GM19099 (cell line): ENCODE measurements around the gene ENAH.

Experiments used
- POLR2A ChIP-seq: IDR thresholded peaks from 3 replicates; pipeline ENCODE4 v1.6.1; 2011; ENCODE audit warnings: low read depth; ENCODE audit not compliant: insufficient read length; ENCODE audit errors: extremely low read depth

Gene ENAH

DNA sequence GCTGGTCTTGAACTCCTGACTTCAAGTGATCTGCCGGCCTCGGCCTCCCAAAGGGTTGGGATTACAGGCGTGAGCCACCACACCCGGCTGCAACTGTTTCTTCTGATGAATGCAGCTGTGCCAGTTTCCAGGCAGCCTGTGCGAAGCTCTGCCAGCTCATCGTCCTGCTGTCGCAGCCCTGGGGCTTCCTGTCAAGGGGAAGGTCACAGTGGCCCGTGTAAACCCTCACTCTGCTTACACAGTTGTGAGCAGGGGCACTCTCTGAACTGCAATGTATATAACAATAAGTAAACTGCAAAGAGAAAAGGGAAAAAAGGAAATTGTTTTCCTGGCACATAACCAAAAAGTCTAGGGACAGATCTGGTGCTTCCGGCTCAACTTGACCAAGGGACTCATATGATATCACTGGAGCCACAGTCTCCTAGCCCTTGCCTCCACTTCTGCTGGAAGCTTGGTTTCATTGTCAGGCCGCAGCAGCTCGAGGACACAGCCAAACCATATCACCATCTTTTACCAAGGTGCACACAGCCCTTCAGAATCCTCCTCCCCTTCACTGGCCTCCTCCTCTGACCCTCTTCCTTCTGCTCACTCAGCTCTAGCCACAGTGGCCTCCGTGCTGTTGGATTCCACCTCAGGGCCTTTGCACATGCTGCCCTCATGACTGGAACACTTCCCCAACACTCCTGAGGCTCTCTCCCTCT is 202.3 kb downstream of the ENAH start:
- no peak for TF ChIP-seq POLR2A

DNA sequence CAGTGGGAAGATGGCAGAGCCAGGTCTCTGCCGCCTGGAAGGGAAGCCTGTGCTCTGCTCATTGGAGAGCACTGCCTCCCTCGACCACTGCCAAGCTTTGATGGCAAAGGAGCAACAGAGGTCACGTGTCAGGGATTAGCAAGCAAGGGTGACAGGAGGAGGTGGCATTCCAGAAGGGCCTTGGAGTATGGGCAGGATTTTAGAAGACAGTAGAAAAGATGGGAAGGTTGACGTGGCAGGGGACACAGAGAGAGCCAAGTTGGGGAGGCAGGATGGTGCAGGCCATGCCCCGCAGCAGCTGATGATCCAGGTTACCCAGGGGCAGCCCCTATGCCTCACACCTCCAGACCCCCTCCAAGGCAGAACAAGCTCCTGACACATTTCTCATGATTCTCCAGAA is 203.1 kb downstream of the ENAH start:
- TF ChIP-seq POLR2A: no peak

DNA sequence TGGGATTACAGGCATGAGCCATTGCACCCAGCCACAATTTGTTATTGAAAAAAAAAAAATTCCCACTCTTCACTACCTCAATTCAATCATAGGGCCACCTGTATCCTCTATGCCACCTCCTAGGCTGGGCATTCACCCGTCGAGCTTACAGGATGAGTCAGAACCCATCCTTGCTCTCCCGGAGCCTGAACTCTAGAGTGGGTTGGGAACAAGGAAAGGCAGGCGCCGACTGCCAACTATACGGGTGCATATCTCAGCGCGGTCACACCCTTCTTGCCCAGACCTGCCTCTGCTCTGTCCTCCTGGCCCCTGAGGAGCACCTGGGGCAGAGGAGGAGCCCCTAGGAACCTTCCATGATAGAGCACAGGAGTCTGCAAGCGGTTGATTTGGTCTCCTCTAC is 203.7 kb downstream of the ENAH start:
- no peak for TF ChIP-seq POLR2A

DNA sequence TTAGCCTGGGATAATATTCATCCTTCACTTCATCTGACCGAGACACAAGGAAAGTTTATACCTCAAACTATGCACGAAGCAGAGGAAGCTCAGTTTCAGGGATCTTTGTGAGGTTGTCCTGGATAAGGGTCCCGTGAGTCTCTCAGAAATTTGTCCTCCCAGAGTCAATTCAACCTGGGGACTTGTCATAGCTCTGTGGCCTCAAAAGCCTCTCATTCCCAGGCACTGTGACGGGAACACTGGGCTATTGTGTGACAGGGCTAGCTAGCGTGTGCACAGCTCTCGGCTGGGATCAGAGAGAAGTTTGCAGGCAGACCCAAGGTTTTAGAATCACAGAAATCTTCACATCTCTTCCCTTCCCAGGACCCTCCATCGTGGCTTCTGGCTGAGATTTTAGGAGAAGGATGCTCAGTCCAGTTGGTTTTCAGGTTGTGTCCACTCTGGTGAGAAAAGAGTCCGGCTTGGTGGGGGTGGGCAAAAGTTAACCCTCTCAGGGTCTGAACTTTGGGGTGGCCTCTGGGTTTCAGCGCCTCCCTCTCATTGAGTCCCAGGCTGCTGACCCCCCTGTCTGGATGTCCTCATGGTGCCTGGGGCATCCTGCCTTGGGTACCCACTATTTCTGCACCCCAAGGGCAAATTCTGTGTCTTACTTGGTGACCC is 204.6 kb downstream of the ENAH start:
- TF ChIP-seq POLR2A: no peak

DNA sequence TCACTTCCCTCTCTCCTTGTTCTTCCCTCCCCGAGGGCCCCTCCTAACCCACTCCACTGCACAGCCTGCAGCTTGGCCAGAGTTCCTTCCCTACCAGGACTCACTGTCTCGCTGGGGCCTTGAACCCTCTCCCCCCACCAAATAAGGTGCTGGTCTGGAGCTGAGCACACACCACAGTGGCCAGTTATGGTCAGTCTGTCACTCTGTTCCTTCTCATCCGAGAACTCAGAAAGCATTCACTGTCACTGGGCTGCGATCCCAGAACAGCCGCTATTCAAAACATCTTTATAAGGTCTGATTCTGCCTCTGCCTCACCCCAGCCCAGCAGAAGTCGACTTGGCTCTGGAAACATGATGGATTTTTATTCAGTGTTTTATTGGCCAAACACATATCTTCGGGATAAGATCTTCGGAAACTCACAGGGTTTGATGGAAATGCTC is 205.3 kb downstream of the ENAH start:
- no peak for TF ChIP-seq POLR2A

DNA sequence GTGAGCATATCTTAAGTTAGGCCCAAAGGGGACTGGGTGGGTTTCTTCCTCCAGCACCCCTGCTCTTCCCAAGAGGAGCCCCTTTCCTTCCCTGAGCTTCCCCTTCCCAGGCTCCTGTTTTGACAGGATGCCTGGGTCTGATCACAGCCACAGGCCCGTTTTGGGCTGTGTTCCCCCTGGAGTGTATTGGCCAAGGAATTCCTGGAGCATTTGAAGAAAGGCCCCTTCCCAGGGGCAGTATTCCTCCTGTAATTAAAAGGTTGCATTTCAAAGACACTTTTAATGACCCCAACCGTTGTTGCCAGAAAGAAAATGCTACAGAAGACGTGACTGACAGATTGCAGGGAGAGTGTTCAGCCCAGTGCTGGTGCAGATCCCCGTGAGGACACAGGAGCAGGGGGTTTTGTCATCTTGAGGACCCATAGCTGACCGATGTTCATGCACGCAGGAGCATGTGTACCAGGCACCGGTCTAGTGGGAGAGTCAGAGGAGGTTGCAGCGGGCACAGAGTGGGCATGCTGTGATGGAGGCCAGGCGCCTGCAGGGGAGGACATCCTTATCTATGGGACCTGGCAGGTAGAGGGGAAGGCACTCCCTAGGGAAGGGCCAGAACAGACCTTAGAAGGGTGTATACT is 205.8 kb downstream of the ENAH start:
- TF ChIP-seq POLR2A: no peak

DNA sequence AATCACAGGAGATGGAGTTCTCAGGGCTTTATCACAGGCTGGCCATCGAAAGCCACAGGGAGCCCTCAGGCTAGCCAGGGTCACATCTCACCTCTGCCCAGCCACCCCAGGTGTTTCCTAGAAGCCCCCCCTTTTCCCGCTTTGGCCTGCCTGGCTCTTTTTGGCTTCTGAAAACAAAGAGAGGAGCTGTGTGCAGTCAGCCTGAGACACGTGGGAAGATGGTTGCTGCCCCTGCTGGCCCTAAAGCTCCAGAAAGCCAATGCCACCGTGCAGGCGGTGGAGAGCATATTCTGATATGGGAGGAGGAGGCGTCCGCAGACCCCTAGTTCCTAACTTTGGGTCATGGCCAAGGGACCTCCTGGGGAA is 206.3 kb downstream of the ENAH start:
- no peak for TF ChIP-seq POLR2A

DNA sequence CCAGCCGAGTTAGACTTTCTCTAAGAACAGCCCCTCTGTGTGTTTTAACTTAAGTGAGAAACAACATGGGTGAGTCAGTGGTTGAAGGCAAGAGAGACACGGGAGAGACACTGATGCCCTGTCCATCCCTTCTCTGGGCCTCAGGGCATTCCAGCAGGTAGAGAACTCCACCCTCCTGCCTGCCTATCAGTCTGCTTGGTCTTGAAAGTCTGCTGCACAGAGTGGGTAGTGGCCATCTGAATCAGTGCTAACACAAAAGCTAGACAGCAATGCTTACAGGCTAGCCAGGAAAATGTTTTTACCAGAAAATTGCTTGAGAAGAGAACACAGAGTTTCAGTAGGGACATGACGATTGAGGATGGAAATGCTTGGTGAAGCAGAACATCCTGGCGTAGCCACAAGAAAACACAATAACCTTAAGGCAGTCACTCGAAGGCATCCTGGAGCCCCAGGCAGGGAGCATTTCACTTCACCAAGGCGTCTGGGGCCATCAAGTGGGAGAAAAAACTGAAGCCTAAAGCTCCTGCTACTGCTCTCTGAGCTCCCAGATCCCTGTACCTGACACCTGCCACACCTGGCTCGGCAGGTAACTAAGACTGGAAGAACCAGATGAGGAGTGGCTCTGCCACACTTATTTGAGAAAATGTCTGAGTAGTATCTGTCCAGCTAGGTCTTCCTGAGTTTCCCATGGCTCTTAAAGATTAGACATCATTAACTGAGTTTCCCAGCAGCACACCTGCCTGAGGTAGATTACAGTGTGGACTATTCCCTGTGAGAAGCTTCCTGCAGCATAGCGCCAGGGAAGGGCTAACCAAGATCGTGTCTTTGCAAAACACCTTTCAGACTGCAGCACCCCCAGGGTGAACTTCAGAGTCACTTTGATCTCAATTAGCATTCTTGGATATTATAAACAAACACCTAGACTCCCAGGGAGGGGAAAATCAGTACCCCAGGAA is 207.0 kb downstream of the ENAH start:
- TF ChIP-seq POLR2A: no peak

DNA sequence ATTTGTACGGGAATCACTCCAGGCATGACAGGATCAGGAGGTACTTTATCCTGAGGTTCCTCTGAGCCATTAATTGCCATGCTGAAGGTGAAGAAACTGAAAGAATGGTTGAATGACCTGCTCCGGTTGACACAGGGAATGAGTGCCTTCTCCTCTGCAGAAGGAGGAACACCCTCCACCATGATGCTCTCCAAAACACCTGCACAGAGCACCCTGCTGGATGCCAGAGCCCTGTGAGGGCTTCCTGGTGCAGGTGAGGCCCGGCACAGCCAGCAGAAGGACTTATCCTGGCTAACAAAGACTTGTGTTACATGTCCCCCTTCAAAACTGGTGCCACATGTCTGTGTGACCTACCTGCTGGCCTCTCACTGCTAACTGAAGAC is 210.8 kb downstream of the ENAH start:
- TF ChIP-seq POLR2A: no peak

DNA sequence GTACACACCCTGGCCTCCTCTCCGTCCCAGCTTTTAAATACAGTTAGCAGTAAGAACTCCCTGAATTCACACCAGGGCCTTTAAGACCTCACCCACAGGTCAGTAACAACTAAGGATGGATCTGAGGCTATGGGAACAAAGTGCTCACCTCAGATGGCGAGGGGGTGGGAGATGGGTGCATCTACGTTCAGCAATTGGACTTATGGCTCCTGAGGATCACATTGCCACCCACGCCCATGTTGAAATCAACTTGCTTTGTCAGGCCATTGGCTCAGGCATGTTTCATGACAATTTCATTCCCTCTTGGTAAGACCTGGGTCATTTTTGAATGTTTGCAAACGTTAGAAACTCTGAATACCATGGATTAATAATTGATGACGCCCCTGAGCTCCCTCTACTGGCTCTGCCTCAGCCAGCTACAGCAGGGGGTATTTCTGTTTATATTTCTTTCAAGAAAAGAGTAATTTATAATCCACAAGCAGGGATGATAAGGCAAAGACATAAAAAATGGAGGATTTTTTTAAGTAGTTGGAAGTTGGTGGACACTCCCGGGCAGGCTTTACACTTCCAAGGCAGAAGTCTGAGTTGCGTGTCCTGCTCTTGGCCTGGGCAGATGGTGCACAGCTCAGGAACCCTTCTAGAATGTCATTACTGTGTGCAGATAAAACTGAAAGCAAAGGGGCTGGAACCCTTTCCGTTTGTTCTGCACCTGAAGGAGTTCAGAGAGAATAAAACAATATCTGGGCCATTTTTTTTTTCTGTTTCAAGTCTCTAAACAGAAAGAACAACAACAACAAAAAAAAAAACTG is 211.4 kb downstream of the ENAH start:
- TF ChIP-seq POLR2A: no peak

DNA sequence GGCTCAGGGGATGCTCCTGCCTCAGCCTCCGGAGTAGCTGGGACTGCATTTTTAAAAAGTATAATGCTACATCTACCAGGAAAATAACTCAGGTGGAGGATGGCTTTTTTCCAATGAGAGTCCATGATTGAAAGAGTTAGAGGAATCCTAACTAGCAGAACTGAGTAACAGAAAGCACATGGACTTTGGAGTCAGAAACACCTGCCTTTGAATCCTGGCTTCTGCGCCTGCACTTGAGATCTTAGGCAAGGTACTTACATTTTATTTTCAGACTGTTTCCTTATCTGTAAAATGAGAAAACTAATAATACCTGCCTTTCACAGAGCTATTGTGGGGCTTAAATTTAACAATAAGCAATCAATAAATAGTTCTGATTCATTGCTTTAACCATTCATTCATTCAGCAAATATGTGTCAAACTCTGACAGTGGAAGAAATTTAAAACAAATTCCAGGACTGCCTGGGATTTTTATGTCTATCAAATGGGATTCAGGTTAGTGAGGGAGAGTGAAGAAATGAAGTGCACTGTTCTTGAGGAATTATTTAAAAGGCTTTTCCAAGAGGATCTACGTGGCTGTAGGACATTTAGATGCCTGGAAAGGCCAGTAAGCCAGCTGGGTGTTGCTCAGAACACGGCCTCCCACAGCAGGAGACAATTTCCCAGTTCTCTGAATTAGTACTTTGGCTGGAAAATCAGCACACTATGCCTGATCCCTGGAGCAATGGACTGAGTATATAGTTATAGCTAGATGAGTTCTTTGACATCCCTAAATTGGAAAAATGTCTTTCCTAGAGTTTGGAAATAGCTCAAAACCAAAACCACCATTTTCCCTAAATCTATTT is 212.3 kb downstream of the ENAH start:
- TF ChIP-seq POLR2A: no peak

DNA sequence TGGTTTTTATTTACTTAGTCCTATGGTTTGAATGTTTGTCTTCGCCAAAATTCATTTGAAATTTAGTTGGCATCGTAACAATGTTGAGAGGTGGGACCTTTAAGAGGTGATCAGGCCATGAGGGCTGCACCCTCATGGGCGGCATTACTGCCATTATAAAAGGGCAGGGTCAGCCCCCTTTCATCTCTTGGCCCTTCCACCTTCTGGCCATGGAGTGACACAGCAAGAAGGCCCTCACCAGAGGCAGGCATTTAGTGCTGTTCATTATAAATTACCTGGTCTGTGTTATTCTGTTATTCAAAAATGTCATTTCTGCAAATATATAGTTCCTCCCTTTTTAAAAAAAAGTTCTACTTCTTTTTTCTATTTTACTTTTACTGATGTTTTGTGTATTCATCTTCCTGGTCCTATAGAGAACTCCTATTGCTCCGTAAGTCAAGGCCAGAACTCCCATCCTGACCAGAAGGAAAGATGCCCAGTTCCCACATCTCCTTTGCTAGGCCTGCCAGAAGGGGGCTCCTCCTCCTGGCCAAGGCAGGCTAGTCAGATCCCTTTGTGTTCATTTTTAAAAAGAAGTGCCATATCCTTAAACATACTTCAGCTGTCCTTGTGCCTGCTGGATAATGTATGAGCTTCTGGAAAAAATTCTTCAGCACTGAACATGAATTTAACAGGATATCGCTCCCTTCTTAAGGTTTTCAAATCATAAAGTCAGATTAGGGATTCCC is 215.0 kb downstream of the ENAH start:
- TF ChIP-seq POLR2A: no peak
